Upper lobe of left lung (tissue), 4 donors: ENCODE data around the gene EGLN1.

ENCODE experiments used
- POLR2A ChIP-seq, 4 donors: fragments of 450-650 bp; IDR thresholded peaks; one replicate each; pipeline ENCODE4 v1.5.1; 2016 to 2017; ENCODE audit warnings: antibody characterized with exemption in 4 of 4, mild to moderate bottlenecking in 2 of 4
- TF ChIP-seq, protein P1 (sequence below), 6 experiments: fragments of 450-650 bp in 4 of 6; fragments of 200-600 bp in 2 of 6; sonication (generic) in 2 of 6; IDR thresholded peaks; one replicate each; pipeline ENCODE4 v1.5.1; 2016 to 2019; ENCODE audit warnings: antibody characterized with exemption in 6 of 6

DNA sequence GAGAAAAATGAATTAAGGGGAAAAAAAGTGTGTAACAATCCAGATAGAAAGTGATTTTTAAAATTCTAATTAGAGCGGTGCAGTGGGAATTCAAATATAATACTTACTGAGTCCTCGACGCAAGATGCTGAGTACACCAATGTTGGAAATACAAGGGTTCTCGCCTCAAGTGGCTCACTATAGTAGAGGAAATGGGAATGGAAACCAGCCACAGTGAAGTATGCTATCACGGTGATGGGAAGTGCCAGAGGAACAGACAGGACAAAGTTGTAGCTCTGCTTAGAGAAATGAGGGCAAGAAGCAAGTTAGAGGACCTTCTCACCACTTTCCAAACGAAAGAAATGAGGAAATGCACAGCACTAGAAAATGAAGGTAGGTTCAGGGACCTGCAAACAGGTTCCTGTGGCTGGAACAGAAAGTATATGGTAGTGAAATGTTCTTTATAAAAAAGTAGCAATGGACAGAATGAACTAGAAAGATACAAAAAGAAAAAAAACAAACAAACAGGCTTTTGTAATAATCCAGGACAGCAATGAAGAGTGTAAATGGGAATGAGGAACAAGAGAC is 13.5 kb downstream of the EGLN1 start:
- TF ChIP-seq, protein P1, sequence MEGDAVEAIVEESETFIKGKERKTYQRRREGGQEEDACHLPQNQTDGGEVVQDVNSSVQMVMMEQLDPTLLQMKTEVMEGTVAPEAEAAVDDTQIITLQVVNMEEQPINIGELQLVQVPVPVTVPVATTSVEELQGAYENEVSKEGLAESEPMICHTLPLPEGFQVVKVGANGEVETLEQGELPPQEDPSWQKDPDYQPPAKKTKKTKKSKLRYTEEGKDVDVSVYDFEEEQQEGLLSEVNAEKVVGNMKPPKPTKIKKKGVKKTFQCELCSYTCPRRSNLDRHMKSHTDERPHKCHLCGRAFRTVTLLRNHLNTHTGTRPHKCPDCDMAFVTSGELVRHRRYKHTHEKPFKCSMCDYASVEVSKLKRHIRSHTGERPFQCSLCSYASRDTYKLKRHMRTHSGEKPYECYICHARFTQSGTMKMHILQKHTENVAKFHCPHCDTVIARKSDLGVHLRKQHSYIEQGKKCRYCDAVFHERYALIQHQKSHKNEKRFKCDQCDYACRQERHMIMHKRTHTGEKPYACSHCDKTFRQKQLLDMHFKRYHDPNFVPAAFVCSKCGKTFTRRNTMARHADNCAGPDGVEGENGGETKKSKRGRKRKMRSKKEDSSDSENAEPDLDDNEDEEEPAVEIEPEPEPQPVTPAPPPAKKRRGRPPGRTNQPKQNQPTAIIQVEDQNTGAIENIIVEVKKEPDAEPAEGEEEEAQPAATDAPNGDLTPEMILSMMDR (IDR thresholded peaks at IDR 0.05): no peak
- TF ChIP-seq POLR2A (IDR thresholded peaks at IDR 0.05): no peak
